ENCODE data around the gene CTNS.
"Not testable (repeated sequence)": the region's sequence is repeated elsewhere in the genome, so short reads cannot be mapped to it uniquely, and the experiment has no call there.

The CTNS gene

DNA sequence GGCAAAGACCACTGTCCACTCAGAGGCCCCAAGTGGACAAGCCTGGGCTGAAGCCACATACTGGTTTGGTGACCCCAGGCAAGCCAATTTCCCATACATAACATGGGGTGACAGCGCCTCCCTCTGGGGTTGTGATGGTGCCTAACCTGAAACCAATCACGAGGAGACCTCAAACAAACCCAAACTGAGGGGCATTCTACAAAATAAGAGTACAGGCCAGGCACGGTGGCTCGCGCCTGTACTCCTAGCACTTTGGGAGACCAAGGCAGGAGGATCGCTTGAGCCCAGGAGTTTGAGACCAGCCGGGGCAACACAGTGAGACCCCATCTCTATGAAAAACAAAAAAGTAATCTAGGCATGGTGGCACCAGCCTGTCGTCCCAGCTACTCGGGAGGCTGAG is 55.8 kb downstream of the CTNS start:
- no peak for TF ChIP-seq ZNF274 (IDR thresholded peaks at IDR 0.05; ENCODE audit: low read depth, low read length)
- H3K4me3 ChIP-seq (ENCODE audit: low read length) = no peak overlapping the region

DNA sequence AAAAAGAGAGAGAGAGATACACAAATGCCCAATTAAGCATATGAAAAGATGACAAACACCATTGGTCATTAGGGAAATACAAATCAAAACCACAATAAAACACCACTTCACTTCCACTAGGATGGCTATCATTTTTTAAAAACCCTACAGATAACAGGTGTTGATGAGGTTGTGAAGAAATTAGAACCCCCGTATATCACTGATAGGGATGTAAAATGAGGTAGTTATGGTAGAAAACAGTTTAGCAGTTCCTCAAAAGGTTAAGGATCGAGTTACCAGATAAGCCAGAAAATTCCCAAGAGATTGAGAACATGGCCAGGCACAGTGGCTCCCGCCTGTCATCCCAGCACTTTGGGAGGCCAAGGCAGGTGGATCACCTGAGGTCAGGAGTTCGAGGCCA is 56.6 kb downstream of the CTNS start:
- no peak overlapping the region; the same call in 1 of the 2 replicates for H3K4me3 ChIP-seq (ENCODE audit: low read length)

GRCh38 chr17:3693829-3694231 is 57.3 kb downstream of the CTNS start:
- H3K4me3 ChIP-seq (ENCODE audit: low read length) = peak overlapping the region; percentile 59; the same call in 1 of the 2 replicates
- no peak for TF ChIP-seq ZNF274 (IDR thresholded peaks at IDR 0.05; ENCODE audit: low read depth, low read length)

More for the DNA sequence above, 56.6 kb downstream of the CTNS start:
- no peak for TF ChIP-seq ZNF274 (IDR thresholded peaks at IDR 0.05; ENCODE audit: low read depth, low read length)

DNA sequence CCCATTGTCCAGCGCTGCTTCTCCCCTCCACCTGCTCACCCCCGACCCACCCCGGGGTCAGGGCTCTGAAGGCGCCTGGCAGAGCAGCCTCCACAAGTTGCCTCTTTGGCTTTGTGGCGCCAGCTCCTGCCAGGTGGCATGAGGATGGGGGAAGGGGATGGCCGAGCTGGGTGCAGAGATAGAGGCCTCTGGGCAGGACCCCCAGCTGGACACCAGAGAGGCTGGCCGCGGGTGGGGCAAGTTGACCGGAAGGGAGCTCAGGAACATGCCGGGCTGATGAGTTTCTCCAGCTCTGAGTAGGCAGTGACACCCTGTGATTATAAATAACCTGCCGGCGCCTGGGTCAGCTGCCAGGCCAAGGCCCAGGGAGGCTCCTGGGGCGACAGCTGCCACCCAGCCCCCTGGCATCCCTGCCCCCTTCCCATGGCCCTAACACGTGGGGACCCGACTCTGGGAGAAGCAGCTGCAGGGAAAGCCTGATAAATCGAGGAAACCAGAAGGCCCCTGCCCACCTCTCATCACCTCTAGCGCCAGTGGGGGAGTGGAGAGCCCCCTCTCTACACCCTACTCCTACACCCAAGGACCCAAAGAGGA is 58.7 kb downstream of the CTNS start:
- TF ChIP-seq ZNF274 (IDR thresholded peaks at IDR 0.05; ENCODE audit: low read depth, low read length) = no peak
- H3K4me3 ChIP-seq (ENCODE audit: low read length) = peak overlapping the region; percentile 59; the same call in 1 of the 2 replicates

DNA sequence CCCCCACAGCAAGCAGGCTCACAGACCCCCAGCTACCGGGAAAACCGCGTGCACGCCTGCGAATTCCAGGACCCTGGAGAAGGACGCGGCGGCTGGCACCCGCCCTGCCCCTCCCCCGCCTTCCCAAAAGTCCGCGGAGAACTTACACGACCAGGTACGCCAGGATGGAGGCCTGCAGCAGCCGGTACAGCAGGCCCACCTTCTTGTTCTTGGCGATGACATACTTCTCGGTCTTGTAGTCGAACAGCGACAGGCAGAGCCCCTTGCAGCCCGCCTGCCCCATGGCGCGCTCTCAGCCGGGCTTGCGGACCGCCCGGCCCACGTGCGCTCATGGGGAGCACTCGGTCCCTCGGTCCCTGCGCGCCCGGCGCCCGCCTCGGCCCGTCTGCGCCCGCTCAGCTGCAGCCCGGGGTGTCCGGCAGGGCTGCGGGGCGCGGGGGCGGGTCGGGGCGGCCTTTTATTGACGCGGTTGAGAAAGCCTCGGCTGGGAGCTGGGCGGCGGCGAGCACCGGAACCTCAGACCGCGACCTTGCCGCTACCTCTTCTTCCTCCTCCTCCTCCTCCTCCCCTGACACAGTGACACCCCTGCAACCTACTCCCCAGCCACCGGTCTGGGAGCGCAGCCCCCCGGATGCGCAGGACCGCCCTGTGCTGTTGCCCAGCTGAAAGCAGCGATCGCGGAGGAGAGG is 59.3 kb downstream of the CTNS start, which contains the start of gene P2RX5:
Gene P2RX5 (minus strand): TSS at position 433 of the 689 bp plus-strand sequence. CDS start 150 bp downstream, at position 283.
- H3K4me3 ChIP-seq (ENCODE audit: low read length) = peak within 1 kb of the TSS; percentile 59; the same call in 1 of the 2 replicates
- no peak for TF ChIP-seq ZNF274 (IDR thresholded peaks at IDR 0.05; ENCODE audit: low read depth, low read length)

DNA sequence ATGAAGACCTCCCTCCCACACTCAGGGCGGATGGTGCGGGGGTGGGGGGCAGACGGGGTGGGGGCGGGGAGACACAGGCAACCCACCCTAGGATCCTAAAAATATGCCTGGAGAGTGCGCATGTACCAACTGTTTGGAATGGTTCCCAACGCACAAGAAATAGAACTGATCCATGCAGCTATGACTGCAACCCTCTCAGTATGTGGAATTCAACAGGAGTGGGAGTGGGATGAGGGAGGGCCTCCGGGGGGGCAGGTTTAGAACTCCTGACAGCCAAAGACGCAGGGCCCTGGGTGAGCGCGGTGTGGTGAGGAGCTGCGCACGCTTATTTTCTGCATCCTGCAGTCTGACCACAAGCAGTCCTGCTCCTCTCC is 60.5 kb downstream of the CTNS start:
- no peak for TF ChIP-seq ZNF274 (IDR thresholded peaks at IDR 0.05; ENCODE audit: low read depth, low read length)
- H3K4me3 ChIP-seq (ENCODE audit: low read length) = no peak overlapping the region

GRCh38 chr17:3698139-3698538 is 61.6 kb downstream of the CTNS start:
- H3K4me3 ChIP-seq (ENCODE audit: low read length) = no peak overlapping the region
- no peak for TF ChIP-seq ZNF274 (IDR thresholded peaks at IDR 0.05; ENCODE audit: low read depth, low read length)

DNA sequence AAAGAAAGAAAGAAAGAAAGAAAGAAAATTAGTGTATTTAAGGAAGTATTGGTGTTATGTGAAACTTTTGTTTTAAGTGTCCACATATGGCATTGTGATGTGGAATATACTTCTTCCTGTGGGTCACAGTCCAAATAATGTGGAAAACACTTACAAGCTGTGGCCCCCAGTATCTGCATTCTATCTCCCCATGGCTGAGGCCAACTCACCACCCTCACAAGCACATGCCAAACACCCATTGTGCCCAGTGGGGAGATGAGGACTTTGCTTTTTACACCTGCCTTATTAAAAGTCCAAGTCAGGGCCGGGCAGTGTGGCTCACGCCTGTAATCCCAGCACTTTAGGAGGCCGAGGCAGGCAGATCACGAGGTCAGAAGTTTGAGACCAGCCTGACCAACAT is 63.4 kb downstream of the CTNS start:
- no peak overlapping the region for H3K4me3 ChIP-seq (ENCODE audit: low read length)
- TF ChIP-seq ZNF274 (IDR thresholded peaks at IDR 0.05; ENCODE audit: low read depth, low read length) = no peak

- not testable (repeated sequence) for H3K4me3 ChIP-seq (ENCODE audit: low read length)
These were observed 65.5 kb downstream of the CTNS start for GRCh38 chr17:3702041-3702539.

DNA sequence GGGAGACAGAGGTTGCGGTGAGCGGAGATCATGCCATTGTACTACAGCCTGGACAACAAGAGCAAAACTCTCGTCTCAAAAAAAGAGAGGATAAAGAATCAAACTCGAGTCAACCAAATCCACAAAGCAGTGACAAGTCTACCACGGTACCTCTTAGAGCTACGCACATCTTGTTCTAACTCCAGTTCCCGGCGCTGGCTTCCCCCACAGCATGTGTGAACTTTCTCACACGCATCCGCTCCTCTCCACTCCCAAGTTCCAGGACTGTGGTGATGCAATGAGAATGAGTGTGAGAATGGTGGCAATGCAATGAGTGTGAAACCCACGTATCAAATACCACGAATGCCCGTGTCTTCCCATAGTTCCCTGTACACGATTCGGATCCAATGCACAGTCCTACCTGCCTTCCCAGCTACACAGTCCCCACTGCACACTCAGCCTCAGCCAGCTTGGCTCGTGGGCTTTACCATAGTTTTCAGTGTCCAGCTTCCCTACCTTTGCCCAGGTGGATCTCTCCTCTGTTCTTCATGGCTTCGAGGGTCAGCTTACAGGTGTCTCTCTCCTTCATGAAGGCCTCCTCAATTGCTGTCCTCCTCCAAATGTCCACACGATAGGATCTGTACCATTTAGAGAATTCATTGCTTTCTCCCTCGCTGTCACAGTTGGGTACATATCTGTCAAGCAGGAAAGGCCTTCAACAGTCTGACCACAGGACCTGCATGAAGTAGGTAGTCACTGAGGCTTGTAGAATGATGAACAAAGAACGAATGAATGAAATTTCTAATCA is 68.6 kb downstream of the CTNS start:
- H3K4me3 ChIP-seq (ENCODE audit: low read length) = no peak overlapping the region
- no peak for TF ChIP-seq ZNF274 (IDR thresholded peaks at IDR 0.05; ENCODE audit: low read depth, low read length)

- not testable (repeated sequence) for H3K4me3 ChIP-seq (ENCODE audit: low read length)
These were observed 69.1 kb downstream of the CTNS start for GRCh38 chr17:3705718-3705984.

- no peak for TF ChIP-seq ZNF274 (IDR thresholded peaks at IDR 0.05; ENCODE audit: low read depth, low read length)
- no peak overlapping the region for H3K4me3 ChIP-seq (ENCODE audit: low read length)
These were observed 71.8 kb downstream of the CTNS start for GRCh38 chr17:3708366-3708765.

DNA sequence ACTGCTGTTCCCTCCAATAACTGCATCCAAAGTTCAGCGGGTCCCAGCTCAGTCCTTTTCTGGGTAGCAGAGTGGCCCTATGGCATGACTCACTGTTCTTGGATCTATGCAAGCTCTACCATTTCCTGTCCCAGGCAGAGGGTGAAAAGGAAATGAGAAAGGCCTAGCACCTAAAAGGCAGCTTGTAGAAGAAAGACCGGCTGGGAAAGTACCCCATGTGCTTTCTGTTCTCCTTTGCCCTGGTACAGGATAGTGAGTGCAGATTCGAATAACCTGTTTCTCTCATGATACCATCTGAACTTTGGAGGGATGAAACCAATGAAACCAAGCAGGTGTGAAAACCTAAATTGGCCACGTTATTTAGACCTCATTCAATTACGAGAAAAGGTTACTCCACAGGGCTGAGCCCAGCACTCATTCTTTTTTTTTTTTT is 74.4 kb downstream of the CTNS start:
- no peak for TF ChIP-seq ZNF274 (IDR thresholded peaks at IDR 0.05; ENCODE audit: low read depth, low read length)
- H3K4me3 ChIP-seq (ENCODE audit: low read length) = peak overlapping the region; percentile 40; the same call in 1 of the 2 replicates

Data from GM08714 (cell line).